ENCODE results near the gene ERLIN1. TPM values are rescaled to one million over a fixed set of nuclear protein-coding genes. Genes with fewer than 3 reads are reported as not detected.
A peak's percentile ranks its signal among the peaks of the same experiment; 100 is the strongest.

The ERLIN1 gene
- 10 to 100 TPM; 56.9 to 83.1 (median 74.2) TPM for total RNA-seq (2021; fragmentation: NEBNext Ultra II Directional; extraction: Animal tissue kit (Norgen Biotek cat#: 25700))
- long read RNA-seq, full-length matches to known transcripts, result 53 of 90 reads
- long read RNA-seq, partial matches to known transcripts, result 7 of 90 reads
- long read RNA-seq, other reads (novel, unspliced or antisense), result 30 of 90 reads

GRCh38 chr10:100185364-100186252 lies at the start of gene ERLIN1:
Gene ERLIN1, minus strand, starts transcription at chr10:100186029. Its CDS starts 403 bp downstream, at chr10:100185626.
- Mint-ChIP-seq H3K4me1 (ENCODE audit: low read depth) (peaks cover 53% of the 10 kb centered on the region), H3K9me3 (no peaks in the 10 kb centered on the region), H3K36me3 (ENCODE audit: low read depth) (peaks cover 19% of the 10 kb centered on the region; the same call in 1 of the 2 replicates), H3K4me3 (peak within 1 kb of the TSS; percentile 90), H3K27ac (peak within 1 kb of the TSS; percentile 96), H3K27me3 (ENCODE audit: insufficient read depth) (peaks cover 6% of the 10 kb centered on the region; the same call in 1 of the 2 replicates)
- DNase-seq, result peak; percentile 87
- TF ChIP-seq, protein P1, sequence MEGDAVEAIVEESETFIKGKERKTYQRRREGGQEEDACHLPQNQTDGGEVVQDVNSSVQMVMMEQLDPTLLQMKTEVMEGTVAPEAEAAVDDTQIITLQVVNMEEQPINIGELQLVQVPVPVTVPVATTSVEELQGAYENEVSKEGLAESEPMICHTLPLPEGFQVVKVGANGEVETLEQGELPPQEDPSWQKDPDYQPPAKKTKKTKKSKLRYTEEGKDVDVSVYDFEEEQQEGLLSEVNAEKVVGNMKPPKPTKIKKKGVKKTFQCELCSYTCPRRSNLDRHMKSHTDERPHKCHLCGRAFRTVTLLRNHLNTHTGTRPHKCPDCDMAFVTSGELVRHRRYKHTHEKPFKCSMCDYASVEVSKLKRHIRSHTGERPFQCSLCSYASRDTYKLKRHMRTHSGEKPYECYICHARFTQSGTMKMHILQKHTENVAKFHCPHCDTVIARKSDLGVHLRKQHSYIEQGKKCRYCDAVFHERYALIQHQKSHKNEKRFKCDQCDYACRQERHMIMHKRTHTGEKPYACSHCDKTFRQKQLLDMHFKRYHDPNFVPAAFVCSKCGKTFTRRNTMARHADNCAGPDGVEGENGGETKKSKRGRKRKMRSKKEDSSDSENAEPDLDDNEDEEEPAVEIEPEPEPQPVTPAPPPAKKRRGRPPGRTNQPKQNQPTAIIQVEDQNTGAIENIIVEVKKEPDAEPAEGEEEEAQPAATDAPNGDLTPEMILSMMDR (IDR thresholded peaks at IDR 0.05), result no peak

- Mint-ChIP-seq H3K9me3 (peaks cover 5% of the 10 kb centered on the region), H3K36me3 (ENCODE audit: low read depth) (peaks cover 25% of the 10 kb centered on the region), H3K27ac (peak overlapping the region; percentile 9; the same call in 1 of the 2 replicates), H3K27me3 (ENCODE audit: insufficient read depth) (peaks cover 2% of the 10 kb centered on the region; the same call in 1 of the 2 replicates), H3K4me3 (no peak overlapping the region), H3K4me1 (ENCODE audit: low read depth) (peaks cover 23% of the 10 kb centered on the region)
- no peak for DNase-seq
- TF ChIP-seq, protein P1 (IDR thresholded peaks at IDR 0.05), result no peak
Observed at GRCh38 chr10:100232101-100232500, 46.3 kb upstream of the ERLIN1 start.

- Mint-ChIP-seq H3K4me3 (peak overlapping the region; percentile 94), H3K4me1 (ENCODE audit: low read depth) (peaks cover 23% of the 10 kb centered on the region), H3K9me3 (peaks cover 5% of the 10 kb centered on the region), H3K36me3 (ENCODE audit: low read depth) (peaks cover 24% of the 10 kb centered on the region), H3K27ac (peak overlapping the region; percentile 77), H3K27me3 (ENCODE audit: insufficient read depth) (peaks cover 2% of the 10 kb centered on the region; the same call in 1 of the 2 replicates)
- no peak for DNase-seq
- TF ChIP-seq, protein P1 (IDR thresholded peaks at IDR 0.05), result no peak
Observed at GRCh38 chr10:100229819-100230422, 44.1 kb upstream of the ERLIN1 start.

DNA sequence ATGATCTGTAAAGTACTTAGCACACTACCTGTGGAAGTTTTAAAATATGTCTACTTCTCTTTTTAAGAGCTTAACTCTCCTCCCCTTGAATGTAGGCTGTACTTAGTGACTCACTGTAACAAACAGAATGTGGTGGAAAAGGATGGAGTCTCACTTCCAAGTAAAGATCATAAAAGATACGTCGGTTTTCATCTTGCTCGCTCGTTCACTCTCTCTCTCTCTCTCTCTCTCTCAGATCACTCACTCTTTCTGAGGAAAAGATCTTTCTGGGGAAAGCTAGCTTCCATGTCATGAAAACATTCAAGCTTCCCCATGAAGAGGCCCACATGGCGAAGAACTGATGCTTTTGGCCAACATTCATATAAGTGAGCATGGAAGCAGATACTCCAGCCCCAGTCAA lies 38.0 kb upstream of the ERLIN1 start:
- Mint-ChIP-seq H3K4me3 (no peak overlapping the region), H3K36me3 (ENCODE audit: low read depth) (peaks cover 23% of the 10 kb centered on the region), H3K9me3 (no peaks in the 10 kb centered on the region), H3K27ac (no peak overlapping the region), H3K27me3 (ENCODE audit: insufficient read depth) (no peaks in the 10 kb centered on the region), H3K4me1 (ENCODE audit: low read depth) (peaks cover 13% of the 10 kb centered on the region)
- TF ChIP-seq, protein P1 (IDR thresholded peaks at IDR 0.05), result no peak
- no peak for DNase-seq

DNA sequence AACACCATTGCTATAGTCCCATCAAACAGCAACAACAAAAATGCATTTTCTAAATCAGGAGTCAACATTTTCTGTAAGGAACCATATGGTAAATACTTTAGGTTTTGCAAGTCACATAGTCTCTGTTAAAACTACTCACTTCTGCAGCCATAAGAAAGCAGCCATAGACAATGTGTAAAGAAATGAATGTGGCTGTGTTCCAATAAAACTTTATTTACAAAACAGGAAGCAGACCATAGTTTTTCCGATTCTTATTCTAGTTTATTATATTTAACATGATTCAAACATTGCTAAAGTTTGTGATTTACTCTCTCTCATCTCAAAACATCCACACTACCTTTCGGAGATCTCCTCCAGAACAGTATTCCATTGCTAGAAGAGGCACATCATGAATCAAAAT lies 36.7 kb upstream of the ERLIN1 start:
- no peak for DNase-seq
- TF ChIP-seq, protein P1 (IDR thresholded peaks at IDR 0.05), result no peak
- Mint-ChIP-seq H3K36me3 (ENCODE audit: low read depth) (peaks cover 23% of the 10 kb centered on the region), H3K4me3 (no peak overlapping the region), H3K27ac (no peak overlapping the region), H3K4me1 (ENCODE audit: low read depth) (peaks cover 3% of the 10 kb centered on the region), H3K27me3 (ENCODE audit: insufficient read depth) (no peaks in the 10 kb centered on the region), H3K9me3 (no peaks in the 10 kb centered on the region)

Data from HFFc6 (cell line).